Pancreas (tissue), 10 donors: ENCODE results near the gene PCDHA10. TPM values are rescaled to one million over a fixed set of nuclear protein-coding genes. Genes with fewer than 3 reads are reported as not detected.

Experiments
- ATAC-seq, 4 donors: fragments of 200-7000 bp; cut with Tn5 transposase; one replicate each; pipeline versions ENCODE4 v1.8.0 to v1.9.1; 2020; ENCODE audit warnings: mild to moderate bottlenecking in 4 of 4, moderate library complexity in 4 of 4
- DNase-seq, 6 donors: peaks; one replicate each; pipeline ENCODE4 v3.0.0-alpha.2; 2020
- FAIRE-seq: peaks from 2 replicates; lab custom pipeline; 2012; peaks lifted over from hg19 to GRCh38; lab: Jason Lieb, UNC
- H3K27ac ChIP-seq, 4 donors: fragments of 200-600 bp; sonication (generic); 1 replicate in 3 of 4; 2 replicates in 1 of 4; pipeline versions ENCODE4 v1.5.0 to v1.8.0; 2020
- H3K27me3 ChIP-seq, 4 donors: fragments of 200-600 bp; one replicate each; pipeline ENCODE4 v1.8.0; 2021
- H3K36me3 ChIP-seq, 3 donors: fragments of 200-600 bp; sonication (generic) in 1 of 3; one replicate each; pipeline versions ENCODE4 v1.5.0 to v1.8.0; 2020 to 2021
- H3K4me1 ChIP-seq, 3 donors: fragments of 200-600 bp; one replicate each; pipeline ENCODE4 v1.8.0; 2021
- H3K4me3 ChIP-seq, 4 donors: fragments of 200-600 bp; sonication (generic) in 2 of 4; one replicate each; pipeline versions ENCODE4 v1.5.0 to v1.8.0; 2020 to 2021
- H3K9me3 ChIP-seq, 4 donors: fragments of 200-600 bp; one replicate each; pipeline ENCODE4 v1.8.0; 2021
- WGBS, 2 donors: extraction: QIAGEN DNeasy Blood & Tissue Kit; methylation state at CpG; one replicate each; pipeline ENCODE4 v1.1.7; 2013; 5-methylcytosine and 5-hydroxymethylcytosine counted together
- intact Hi-C, 3 donors: fragments of 100-400 bp; cut with DNase I; formaldehyde crosslinking; loops; one replicate each; pipeline versions ENCODE4 v1.11.1 to v1.14.2; 2022
- polyA plus RNA-seq, 2 donors: library from polyadenylated mRNA; stranded (reverse); fragments of 200-250 nt; gene quantifications; one replicate each; pipeline ENCODE4 v1.2.3, GENCODE V29; 2013
- total RNA-seq, 6 donors: library from RNA; stranded (reverse); fragmentation: NEBNext Ultra II Directional in 4 of 6; extraction: Animal tissue kit (Norgen Biotek cat#: 25700) in 4 of 6; gene quantifications; one replicate each; pipeline versions ENCODE4 v1.2.1 to v1.2.4, GENCODE V29; 2021 to 2023
- TF ChIP-seq, protein P1 (sequence below), 4 donors: fragments of 200-600 bp; sonication (generic) in 3 of 4; IDR thresholded peaks; one replicate each; pipeline versions ENCODE4 v1.5.0 to v1.8.0; 2021; ENCODE audit warnings: antibody characterized with exemption in 4 of 4
- donor health status: healthy with polysubstance abuse.
- donor health status: DM: no; HTN: no; CAD: no; lungs with moderate emphysema.
- donor health status: DM: no; HTN: no; CAD: no.
- donor health status: control.
- donor health status: control.
- donor health status: Bipolar disorder and iron deficiency.
- donor health status: DM: yes; HTN: yes; CAD: no.
- donor health status: DM: no; HTN: no; CAD: no.
- donor health status: DM: no; HTN: no; CAD: no.
- donor health status: DM: yes; HTN: yes; CAD: no.

Gene PCDHA10
- total and polyA plus RNA-seq, 8 donors, result 0.16 to 6.7 (median 1.8) TPM

DNA sequence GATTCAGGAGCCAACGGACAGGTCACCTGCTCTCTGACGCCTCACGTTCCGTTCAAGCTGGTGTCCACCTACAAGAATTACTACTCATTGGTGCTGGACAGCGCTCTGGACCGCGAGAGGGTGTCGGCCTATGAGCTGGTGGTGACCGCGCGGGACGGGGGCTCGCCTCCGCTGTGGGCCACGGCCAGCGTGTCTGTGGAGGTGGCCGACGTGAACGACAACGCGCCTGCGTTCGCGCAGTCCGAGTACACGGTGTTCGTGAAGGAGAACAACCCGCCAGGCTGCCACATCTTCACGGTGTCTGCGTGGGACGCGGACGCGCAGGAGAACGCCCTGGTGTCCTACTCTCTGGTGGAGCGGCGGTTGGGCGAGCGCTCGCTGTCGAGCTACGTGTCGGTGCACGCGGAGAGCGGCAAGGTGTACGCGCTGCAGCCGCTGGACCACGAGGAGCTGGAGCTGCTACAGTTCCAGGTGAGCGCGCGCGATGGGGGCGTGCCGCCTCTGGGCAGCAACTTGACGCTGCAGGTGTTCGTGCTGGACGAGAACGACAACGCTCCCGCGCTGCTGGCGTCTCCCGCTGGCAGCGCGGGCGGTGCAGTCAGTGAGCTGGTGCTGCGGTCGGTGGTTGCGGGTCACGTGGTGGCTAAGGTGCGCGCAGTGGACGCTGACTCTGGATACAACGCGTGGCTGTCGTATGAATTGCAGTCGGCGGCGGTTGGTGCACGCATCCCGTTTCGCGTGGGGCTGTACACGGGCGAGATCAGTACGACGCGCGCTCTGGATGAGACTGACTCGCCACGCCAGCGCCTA, 1.7 kb downstream of the PCDHA10 start:
- ATAC-seq, result no peak
- intact Hi-C loops, result no loop called here

DNA sequence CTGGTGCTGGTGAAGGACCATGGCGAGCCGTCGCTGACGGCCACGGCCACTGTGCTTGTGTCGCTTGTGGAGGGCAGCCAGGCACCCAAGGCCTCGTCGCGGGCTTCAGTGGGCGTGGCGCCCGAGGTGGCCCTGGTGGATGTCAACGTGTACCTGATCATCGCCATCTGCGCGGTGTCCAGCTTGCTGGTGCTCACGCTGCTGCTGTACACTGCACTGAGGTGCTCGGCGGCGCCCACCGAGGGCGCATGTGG, 2.2 kb downstream of the PCDHA10 start:
- WGBS, 2 donors, result 47% methylated on average over 22 of the region's 22 CpGs; no CpG with 5 or more reads in 1 of the 2 donors
- Histone ChIP-seq H3K36me3 (no peaks in the 10 kb centered on the region), H3K4me3 (no peak overlapping the region), H3K27me3 (no peaks in the 10 kb centered on the region), H3K4me1 (no peaks in the 10 kb centered on the region), H3K27ac (no peak overlapping the region), H3K9me3 (no peaks in the 10 kb centered on the region)
- no peak for FAIRE-seq
- ATAC-seq, result no peak
- DNase-seq, result no peak
- TF ChIP-seq, protein P1, sequence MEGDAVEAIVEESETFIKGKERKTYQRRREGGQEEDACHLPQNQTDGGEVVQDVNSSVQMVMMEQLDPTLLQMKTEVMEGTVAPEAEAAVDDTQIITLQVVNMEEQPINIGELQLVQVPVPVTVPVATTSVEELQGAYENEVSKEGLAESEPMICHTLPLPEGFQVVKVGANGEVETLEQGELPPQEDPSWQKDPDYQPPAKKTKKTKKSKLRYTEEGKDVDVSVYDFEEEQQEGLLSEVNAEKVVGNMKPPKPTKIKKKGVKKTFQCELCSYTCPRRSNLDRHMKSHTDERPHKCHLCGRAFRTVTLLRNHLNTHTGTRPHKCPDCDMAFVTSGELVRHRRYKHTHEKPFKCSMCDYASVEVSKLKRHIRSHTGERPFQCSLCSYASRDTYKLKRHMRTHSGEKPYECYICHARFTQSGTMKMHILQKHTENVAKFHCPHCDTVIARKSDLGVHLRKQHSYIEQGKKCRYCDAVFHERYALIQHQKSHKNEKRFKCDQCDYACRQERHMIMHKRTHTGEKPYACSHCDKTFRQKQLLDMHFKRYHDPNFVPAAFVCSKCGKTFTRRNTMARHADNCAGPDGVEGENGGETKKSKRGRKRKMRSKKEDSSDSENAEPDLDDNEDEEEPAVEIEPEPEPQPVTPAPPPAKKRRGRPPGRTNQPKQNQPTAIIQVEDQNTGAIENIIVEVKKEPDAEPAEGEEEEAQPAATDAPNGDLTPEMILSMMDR (IDR thresholded peaks at IDR 0.05), result no peak
- intact Hi-C loops, result no loop called here

More for the DNA sequence above, 1.7 kb downstream of the PCDHA10 start:
- Histone ChIP-seq H3K4me1 (no peaks in the 10 kb centered on the region), H3K27me3 (no peaks in the 10 kb centered on the region), H3K36me3 (no peaks in the 10 kb centered on the region), H3K4me3 (no peak overlapping the region), H3K9me3 (no peaks in the 10 kb centered on the region), H3K27ac (no peak overlapping the region)
- 45% methylated on average over 94 of the region's 94 CpGs; no CpG with 5 or more reads in 1 of the 2 donors for WGBS, 2 donors
- FAIRE-seq, result no peak
- DNase-seq, result peak in 1 of 6 donors; percentile 61
- TF ChIP-seq, protein P1 (IDR thresholded peaks at IDR 0.05), result no peak

DNA sequence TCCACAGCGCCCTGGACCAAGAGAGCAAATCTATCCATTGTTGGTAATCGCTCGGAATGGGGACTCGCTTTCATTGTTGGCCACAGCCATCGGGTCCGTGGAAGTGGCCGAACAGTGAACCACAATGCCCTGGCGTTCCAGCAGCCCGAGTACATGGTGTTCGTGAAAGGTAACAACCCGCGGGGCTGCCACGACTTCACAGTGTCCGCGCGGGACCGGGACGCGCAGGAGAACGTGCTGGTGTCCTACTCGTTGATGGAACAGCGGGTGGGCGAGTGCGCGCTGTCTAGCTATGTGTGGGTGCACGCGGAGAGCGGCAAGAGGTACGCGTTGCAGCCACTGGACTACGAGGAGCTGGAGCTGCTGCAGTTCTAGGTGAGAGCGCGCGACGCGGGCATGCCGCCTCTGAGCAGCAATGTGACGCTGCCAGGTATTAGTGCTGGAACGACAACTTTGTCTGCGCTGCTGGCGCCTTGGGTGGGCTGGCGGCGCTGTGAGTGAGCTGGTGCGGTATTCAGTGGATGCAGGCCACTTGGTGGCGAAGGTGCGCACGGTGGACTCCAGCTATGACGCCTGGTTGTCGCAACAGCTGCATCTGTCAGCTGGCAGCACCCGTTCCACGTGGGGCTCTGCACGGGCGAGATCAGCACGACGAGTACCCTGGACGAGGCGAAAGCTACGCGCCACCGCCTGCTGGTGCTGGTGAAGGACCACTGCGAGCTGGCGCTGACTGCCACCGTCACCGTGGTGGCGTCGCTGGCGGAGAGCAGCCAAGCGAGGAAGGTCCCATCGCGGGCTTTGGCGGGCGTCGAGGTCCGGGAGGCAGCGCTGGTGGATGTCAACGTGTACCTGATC, 7.0 kb downstream of the PCDHA10 start:
- ATAC-seq (no peak), DNase-seq (peak in 1 of 6 donors; percentile 54), FAIRE-seq (no peak)
- intact Hi-C loops, result no loop called here
- Histone ChIP-seq H3K4me1 (no peaks in the 10 kb centered on the region), H3K27me3 (no peaks in the 10 kb centered on the region), H3K4me3 (no peak overlapping the region), H3K9me3 (no peaks in the 10 kb centered on the region), H3K27ac (no peak overlapping the region), H3K36me3 (no peaks in the 10 kb centered on the region)
- WGBS, 2 donors, result 33 to 36% methylated on average over 64 to 76 of the region's 76 CpGs
- TF ChIP-seq, protein P1 (IDR thresholded peaks at IDR 0.05), result no peak

DNA sequence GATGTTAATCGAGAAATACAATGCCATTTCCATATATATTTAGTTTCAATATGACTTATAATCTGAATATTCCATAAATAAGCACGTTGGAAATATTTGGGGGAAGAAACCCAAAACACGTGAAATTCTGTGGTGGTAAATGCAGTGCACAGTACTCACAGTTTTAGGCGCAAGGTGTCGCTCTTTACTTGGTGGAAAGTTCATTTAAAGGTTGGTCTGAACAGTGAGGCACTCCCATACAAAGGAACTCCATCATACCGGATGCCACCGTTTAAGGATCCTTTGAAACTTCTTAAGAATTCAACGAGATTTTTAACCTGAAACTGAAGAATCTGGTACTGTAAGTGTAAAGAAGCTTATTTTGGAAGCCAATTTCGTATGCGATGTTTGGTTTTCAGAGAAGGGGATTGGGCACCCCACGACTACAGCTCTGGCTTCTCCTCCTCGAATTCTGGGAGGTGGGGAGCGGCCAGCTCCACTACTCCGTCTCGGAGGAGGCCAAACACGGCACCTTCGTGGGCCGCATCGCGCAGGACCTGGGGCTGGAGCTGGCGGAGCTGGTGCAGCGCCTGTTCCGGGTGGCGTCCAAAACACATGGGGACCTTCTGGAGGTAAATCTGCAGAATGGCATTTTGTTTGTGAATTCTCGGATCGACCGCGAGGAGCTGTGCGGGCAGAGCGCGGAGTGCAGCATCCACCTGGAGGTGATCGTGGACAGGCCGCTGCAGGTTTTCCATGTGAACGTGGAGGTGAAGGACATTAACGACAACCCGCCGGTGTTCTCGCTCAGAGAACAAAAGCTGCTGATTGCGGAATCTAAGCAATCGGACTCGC, 13.2 kb downstream of the PCDHA10 start, which contains the start of gene PCDHA11:
PCDHA11 (plus strand) TSS at position 237 of the 834 bp plus-strand sequence; CDS start at position 384, 147 bp downstream.
- WGBS, 2 donors, result 13 to 15% methylated on average over 41 of the region's 41 CpGs
- no peak within 1 kb of the TSS for H3K27ac ChIP-seq
- FAIRE-seq, result no peak
- intact Hi-C loops, result no loop called here
- H3K9me3 ChIP-seq, result no peaks in the 10 kb centered on the region
- peak in 1 of 6 donors; percentile 26 for DNase-seq
- no peaks in the 10 kb centered on the region for H3K36me3 ChIP-seq
- ATAC-seq, result peak; percentile 86 to 100 (median 93)
- no peaks in the 10 kb centered on the region for H3K27me3 ChIP-seq
- peak within 1 kb of the TSS in 2 of 4 donors; percentile 18 to 37 for H3K4me3 ChIP-seq
- TF ChIP-seq, protein P1 (IDR thresholded peaks at IDR 0.05), result peak in 1 of 4 donors; percentile 12
- no peaks in the 10 kb centered on the region for H3K4me1 ChIP-seq
